ENCODE data around the gene DHTKD1. TPM values are rescaled to one million over a fixed set of nuclear protein-coding genes. Genes with fewer than 3 reads are reported as not detected.

The DHTKD1 gene
- total RNA-seq, 4 donors from 2014 or later, result 14.8 to 32.2 (median 20.2) TPM

DNA sequence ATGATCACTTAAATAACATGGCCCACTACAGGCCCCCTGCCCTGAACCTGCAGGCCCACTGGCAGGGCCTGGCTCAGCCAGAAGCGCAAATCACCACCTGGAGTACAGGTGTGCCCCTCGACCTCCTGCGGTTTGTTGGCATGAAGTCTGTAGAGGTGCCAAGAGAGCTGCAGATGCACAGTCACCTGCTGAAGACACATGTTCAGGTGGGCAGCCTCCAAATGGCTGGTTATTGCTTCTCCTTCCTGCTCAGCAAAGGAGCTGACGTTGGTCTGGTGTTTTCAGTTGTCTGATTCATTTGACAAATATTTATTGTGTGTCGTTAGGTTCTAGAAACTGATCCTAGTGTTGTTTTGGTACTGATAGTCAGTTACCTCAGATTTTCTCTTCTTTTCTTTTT is 29.0 kb downstream of the DHTKD1 start:
- Histone ChIP-seq H3K9me3 (no peaks in the 10 kb centered on the region), H3K36me3 (peaks cover 0 to 95% of the 10 kb centered on the region in 2 donors), H3K27ac (no peak overlapping the region), H3K4me3 (no peak overlapping the region), H3K27me3 (no peaks in the 10 kb centered on the region), H3K4me1 (no peaks in the 10 kb centered on the region)
- no peak for ATAC-seq
- TF ChIP-seq, protein P1, sequence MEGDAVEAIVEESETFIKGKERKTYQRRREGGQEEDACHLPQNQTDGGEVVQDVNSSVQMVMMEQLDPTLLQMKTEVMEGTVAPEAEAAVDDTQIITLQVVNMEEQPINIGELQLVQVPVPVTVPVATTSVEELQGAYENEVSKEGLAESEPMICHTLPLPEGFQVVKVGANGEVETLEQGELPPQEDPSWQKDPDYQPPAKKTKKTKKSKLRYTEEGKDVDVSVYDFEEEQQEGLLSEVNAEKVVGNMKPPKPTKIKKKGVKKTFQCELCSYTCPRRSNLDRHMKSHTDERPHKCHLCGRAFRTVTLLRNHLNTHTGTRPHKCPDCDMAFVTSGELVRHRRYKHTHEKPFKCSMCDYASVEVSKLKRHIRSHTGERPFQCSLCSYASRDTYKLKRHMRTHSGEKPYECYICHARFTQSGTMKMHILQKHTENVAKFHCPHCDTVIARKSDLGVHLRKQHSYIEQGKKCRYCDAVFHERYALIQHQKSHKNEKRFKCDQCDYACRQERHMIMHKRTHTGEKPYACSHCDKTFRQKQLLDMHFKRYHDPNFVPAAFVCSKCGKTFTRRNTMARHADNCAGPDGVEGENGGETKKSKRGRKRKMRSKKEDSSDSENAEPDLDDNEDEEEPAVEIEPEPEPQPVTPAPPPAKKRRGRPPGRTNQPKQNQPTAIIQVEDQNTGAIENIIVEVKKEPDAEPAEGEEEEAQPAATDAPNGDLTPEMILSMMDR (IDR thresholded peaks at IDR 0.05), result no peak
- TF ChIP-seq POLR2A (IDR thresholded peaks at IDR 0.05) (no peak), EP300 (IDR thresholded peaks at IDR 0.05) (no peak), POLR2AphosphoS5 (IDR thresholded peaks at IDR 0.05) (no peak)
- 55% methylated on average over 2 of the region's 5 CpGs; no CpG with 5 or more reads in 1 of the 2 donors for WGBS, 2 donors (ENCODE audit: low coverage in 1 of 2)

DNA sequence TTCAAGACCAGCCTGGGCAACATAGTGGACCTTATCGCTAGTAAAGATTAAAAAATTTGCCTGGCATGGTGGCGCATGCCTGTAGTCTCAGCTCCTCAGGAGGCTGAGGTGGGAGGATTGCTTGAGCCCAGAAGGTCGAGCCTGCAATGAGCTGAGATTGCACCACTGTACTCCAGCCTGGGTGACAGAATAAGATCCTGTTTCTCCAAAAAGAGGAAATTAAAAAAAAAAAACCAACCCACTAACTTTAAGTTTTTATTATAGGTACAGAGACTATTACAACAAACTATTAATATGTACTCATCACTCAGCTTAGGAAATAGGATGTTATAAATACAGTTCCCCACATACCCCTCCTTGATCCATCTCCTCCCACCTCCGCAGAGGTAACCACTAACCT is 30.2 kb downstream of the DHTKD1 start:
- 72 to 95% methylated on average over 3 to 4 of the region's 4 CpGs for WGBS, 2 donors (ENCODE audit: low coverage in 1 of 2)
- ATAC-seq, result no peak
- no peak for TF ChIP-seq EP300 (IDR thresholded peaks at IDR 0.05)
- TF ChIP-seq, protein P1 (IDR thresholded peaks at IDR 0.05), result no peak
- TF ChIP-seq POLR2A (IDR thresholded peaks at IDR 0.05), result no peak
- no peak for TF ChIP-seq POLR2AphosphoS5 (IDR thresholded peaks at IDR 0.05)
- Histone ChIP-seq H3K9me3 (no peaks in the 10 kb centered on the region), H3K4me3 (no peak overlapping the region), H3K27ac (no peak overlapping the region), H3K4me1 (no peaks in the 10 kb centered on the region), H3K36me3 (peaks cover 0 to 95% of the 10 kb centered on the region in 2 donors), H3K27me3 (no peaks in the 10 kb centered on the region)

DNA sequence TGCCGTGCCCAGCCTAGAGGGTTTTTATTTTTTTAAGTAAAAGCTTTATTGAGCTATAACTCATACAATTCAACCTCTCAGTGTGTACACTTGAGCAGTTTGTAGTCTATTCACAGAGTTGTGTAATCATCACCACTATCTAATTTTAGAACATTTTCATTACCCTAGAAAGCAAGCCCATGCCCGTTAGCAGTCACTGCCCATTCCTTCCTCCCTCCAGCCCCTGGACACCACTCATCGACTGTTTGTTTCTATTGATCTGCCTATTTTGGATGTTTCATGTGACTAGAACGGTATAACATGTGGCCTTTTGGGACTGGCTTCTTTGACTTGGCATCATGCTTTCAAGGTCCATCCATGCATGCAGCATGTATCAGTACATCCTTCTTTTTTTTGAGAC is 35.0 kb downstream of the DHTKD1 start:
- ATAC-seq, result no peak
- WGBS, 2 donors (ENCODE audit: low coverage in 1 of 2), result 71 to 84% methylated on average over 4 of the region's 4 CpGs
- Histone ChIP-seq H3K27me3 (no peaks in the 10 kb centered on the region), H3K4me3 (no peak overlapping the region), H3K27ac (no peak overlapping the region), H3K36me3 (peaks cover 0 to 99% of the 10 kb centered on the region in 2 donors), H3K4me1 (no peaks in the 10 kb centered on the region), H3K9me3 (no peaks in the 10 kb centered on the region)
- TF ChIP-seq POLR2AphosphoS5 (IDR thresholded peaks at IDR 0.05) (no peak), EP300 (IDR thresholded peaks at IDR 0.05) (no peak), POLR2A (IDR thresholded peaks at IDR 0.05) (no peak)
- TF ChIP-seq, protein P1 (IDR thresholded peaks at IDR 0.05), result no peak

DNA sequence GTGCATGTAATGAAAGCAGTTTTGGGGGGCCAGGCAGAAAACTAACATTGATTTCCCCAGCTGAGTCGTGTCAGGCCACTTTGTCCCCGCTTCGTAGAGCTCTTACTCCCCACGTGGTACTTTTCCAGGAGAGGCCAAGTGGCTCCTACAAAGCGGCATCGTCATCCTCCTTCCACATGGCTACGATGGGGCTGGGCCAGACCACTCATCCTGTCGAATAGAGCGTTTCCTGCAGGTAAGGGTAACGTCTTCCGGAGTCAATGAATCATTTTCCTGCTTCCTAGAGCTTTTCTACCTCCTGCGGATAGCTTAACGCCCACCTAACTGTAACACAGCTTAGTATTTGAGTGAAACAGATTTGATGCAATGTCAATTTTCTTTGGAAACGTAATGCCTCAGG is 39.0 kb downstream of the DHTKD1 start:
- TF ChIP-seq, protein P1 (IDR thresholded peaks at IDR 0.05), result no peak
- no peak for TF ChIP-seq POLR2A (IDR thresholded peaks at IDR 0.05)
- no peak for TF ChIP-seq POLR2AphosphoS5 (IDR thresholded peaks at IDR 0.05)
- no peak for TF ChIP-seq EP300 (IDR thresholded peaks at IDR 0.05)
- Histone ChIP-seq H3K4me3 (no peak overlapping the region), H3K27ac (no peak overlapping the region), H3K27me3 (no peaks in the 10 kb centered on the region), H3K4me1 (no peaks in the 10 kb centered on the region), H3K36me3 (peaks cover 0 to 100% of the 10 kb centered on the region in 2 donors), H3K9me3 (no peaks in the 10 kb centered on the region)
- ATAC-seq, result no peak
- WGBS, 2 donors (ENCODE audit: low coverage in 1 of 2), result 80 to 91% methylated on average over 7 to 14 of the region's 14 CpGs

DNA sequence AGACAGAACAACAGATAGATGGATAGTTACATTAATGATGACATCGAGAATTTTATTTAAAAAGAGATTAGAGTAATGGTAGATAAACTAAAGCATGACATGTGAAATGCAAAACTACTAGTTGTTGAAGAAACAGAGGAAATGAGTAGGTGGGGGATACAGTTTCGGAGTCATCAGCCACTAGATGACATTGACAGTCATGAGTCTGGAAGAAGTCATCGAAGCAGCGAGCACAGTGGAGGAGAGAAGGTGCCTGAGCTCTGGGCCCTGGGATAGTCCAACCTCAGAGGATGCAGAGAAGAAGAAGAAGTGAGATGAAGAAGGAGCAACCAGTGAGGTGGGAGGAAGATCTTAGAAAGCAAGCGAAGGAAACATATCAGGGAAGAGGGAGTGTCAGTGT is 40.5 kb downstream of the DHTKD1 start:
- no peaks in the 10 kb centered on the region for H3K9me3 ChIP-seq
- no peak overlapping the region for H3K4me3 ChIP-seq
- TF ChIP-seq POLR2AphosphoS5 (IDR thresholded peaks at IDR 0.05) (no peak), EP300 (IDR thresholded peaks at IDR 0.05) (no peak), POLR2A (IDR thresholded peaks at IDR 0.05) (no peak)
- TF ChIP-seq, protein P1 (IDR thresholded peaks at IDR 0.05), result no peak
- ATAC-seq, result no peak
- no peaks in the 10 kb centered on the region for H3K4me1 ChIP-seq
- H3K36me3 ChIP-seq, result peaks cover 0 to 100% of the 10 kb centered on the region in 2 donors
- WGBS, 2 donors (ENCODE audit: low coverage in 1 of 2), result 93 to 96% methylated on average over 3 to 5 of the region's 5 CpGs
- no peaks in the 10 kb centered on the region for H3K27me3 ChIP-seq
- H3K27ac ChIP-seq, result no peak overlapping the region
